K562 (cell line): ENCODE measurements around the gene ETHE1. TPM values are rescaled to one million over a fixed set of nuclear protein-coding genes. Genes with fewer than 3 reads are reported as not detected.

Experiments used
- ATAC-seq: fragments of 200-7000 bp; cut with Tn5 transposase; 3 replicates; pipeline ENCODE4 v1.9.1; 2020; ENCODE audit warnings: moderate library complexity
- BruUV-seq: library from RNA; stranded (reverse); fragments of 400-500 nt; replicated peaks from 2 replicates; lab custom pipeline; 2021; lab: Mats Ljungman, UMichigan
- CTCF ChIA-PET: fragments of 300-600 bp; formaldehyde crosslinking; extraction: SDS; loops from one replicate; lab custom pipeline; 2021; ENCODE audit warnings: low intra/inter-chr PET ratio; lab: Yijun Ruan, JAX
- POLR2A ChIA-PET: fragments of 300-600, 350-650 bp; sonication (Branson Sonifier 250); formaldehyde crosslinking; extraction: SDS; loops from one replicate; lab custom pipeline; 2021; ENCODE audit warnings: antibody characterized with exemption, inconsistent platforms; lab: Yijun Ruan, JAX
- DNase-seq, 4 experiments: peaks; one replicate each; pipeline versions ENCODE4 v3.0.0 to v3.0.0-alpha.2; 2011 to 2018; ENCODE audit warnings: low spot score in 3 of 4, mixed read lengths in 3 of 4; ENCODE audit errors: extremely low read depth in 1 of 4
- FAIRE-seq: peaks from 2 replicates; lab custom pipeline; 2011; peaks lifted over from hg19 to GRCh38; lab: Jason Lieb, UNC
- H2AFZ ChIP-seq: 2 replicates; pipeline ENCODE4 v1.6.0; 2011; ENCODE audit warnings: low read depth, low read length, control low read depth, inconsistent platforms
- H3K27ac ChIP-seq: fragments of 200-600 bp; 3 replicates; pipeline ENCODE4 v1.8.0; 2011; ENCODE audit warnings: low read depth, mild to moderate bottlenecking, control low read depth, inconsistent platforms, low read length, moderate library complexity, mixed read lengths; ENCODE audit errors: extremely low read depth
- H3K27me3 ChIP-seq, 2 experiments: fragments of 300-600 bp in 1 of 2; 2 replicates in 1 of 2; 3 replicates in 1 of 2; pipeline versions ENCODE4 v1.6.0 to v1.8.0; 2011; ENCODE audit warnings: inconsistent platforms in 2 of 2, low read length in 2 of 2, mild to moderate bottlenecking in 1 of 2, mixed read lengths in 1 of 2, moderate library complexity in 1 of 2; ENCODE audit not compliant: control insufficient read depth in 2 of 2, insufficient read depth in 2 of 2
- H3K36me3 ChIP-seq: fragments of 300-600 bp; 3 replicates; pipeline ENCODE4 v1.8.0; 2011; ENCODE audit warnings: mild to moderate bottlenecking, low read length, inconsistent platforms; ENCODE audit not compliant: control insufficient read depth, insufficient read depth
- H3K4me1 ChIP-seq, 2 experiments: fragments of 200-600 bp in 1 of 2; replicated peaks in 1 of 2; 2 replicates in 1 of 2; 3 replicates in 1 of 2; pipeline versions ENCODE4 v1.5.1 to v1.8.0; 2011; ENCODE audit warnings: inconsistent platforms in 2 of 2, low read length in 2 of 2, mild to moderate bottlenecking in 1 of 2, mixed read lengths in 1 of 2, moderate library complexity in 1 of 2; ENCODE audit not compliant: control insufficient read depth in 2 of 2, insufficient read depth in 2 of 2
- H3K4me2 ChIP-seq: 2 replicates; pipeline ENCODE4 v1.6.1; 2011; ENCODE audit warnings: low read length, control low read depth, inconsistent platforms, mixed read lengths; ENCODE audit not compliant: insufficient read depth
- H3K4me3 ChIP-seq: fragments of 200-600 bp; sonication (generic), shearing (Covaris generic); 2 replicates; pipeline ENCODE4 v1.5.1; 2016; ENCODE audit warnings: control low read depth, inconsistent platforms
- H3K79me2 ChIP-seq: fragments of 200-600 bp; 3 replicates; pipeline ENCODE4 v1.8.0; 2011; ENCODE audit warnings: low read length, inconsistent platforms; ENCODE audit not compliant: control insufficient read depth, insufficient read depth
- H3K9ac ChIP-seq, 2 experiments: 2 replicates each; pipeline versions ENCODE4 v1.6.0 to v1.6.1; 2011; ENCODE audit warnings: low read depth in 2 of 2, low read length in 2 of 2, control low read depth in 1 of 2, inconsistent platforms in 1 of 2, mild to moderate bottlenecking in 1 of 2, mixed read lengths in 1 of 2; ENCODE audit not compliant: insufficient read depth in 1 of 2
- H3K9me1 ChIP-seq: one replicate; pipeline ENCODE4 v1.6.0; 2011; ENCODE audit warnings: inconsistent platforms, mild to moderate bottlenecking, low read length, moderate library complexity; ENCODE audit not compliant: control insufficient read depth, insufficient read depth
- H3K9me3 ChIP-seq: replicated peaks from 2 replicates; pipeline ENCODE4 v1.5.1; 2011; ENCODE audit warnings: low read depth, low read length, inconsistent platforms; ENCODE audit not compliant: control insufficient read depth, insufficient read depth
- H4K20me1 ChIP-seq: replicated peaks from 2 replicates; pipeline ENCODE4 v1.6.1; 2011; ENCODE audit warnings: low read length, inconsistent platforms, mixed read lengths; ENCODE audit not compliant: control insufficient read depth, insufficient read depth
- ATF1 ChIP-seq, 2 experiments: fragments of 450-650 bp in 1 of 2; IDR thresholded peaks; 2 replicates each; pipeline ENCODE4 v1.6.1; 2016; ENCODE audit warnings: missing compliant biosample characterization in 1 of 2, missing genetic modification characterization in 1 of 2
- CREB1 ChIP-seq, 2 experiments: sonication (generic) in 1 of 2; formaldehyde crosslinking in 1 of 2; IDR thresholded peaks; 2 replicates each; pipeline versions ENCODE4 v1.6.1 to v1.8.0; 2012 to 2022; ENCODE audit warnings: inconsistent platforms in 1 of 2, mild to moderate bottlenecking in 1 of 2, missing genetic modification reagents in 1 of 2, moderate library complexity in 1 of 2
- DDX20 ChIP-seq: fragments of 450-650 bp; IDR thresholded peaks from 2 replicates; pipeline ENCODE4 v1.6.1; 2016; ENCODE audit warnings: missing genetic modification characterization, low read depth, mild to moderate bottlenecking, missing compliant biosample characterization, moderate library complexity
- JUN ChIP-seq, 2 experiments: sonication (generic) in 1 of 2; formaldehyde crosslinking in 1 of 2; IDR thresholded peaks; 2 replicates each; pipeline versions ENCODE4 v1.6.1 to v1.8.0; 2012 to 2022; ENCODE audit warnings: borderline replicate concordance in 2 of 2, mild to moderate bottlenecking in 2 of 2, improper control_type of control experiment in 1 of 2, low read depth in 1 of 2, low read length in 1 of 2, missing genetic modification reagents in 1 of 2
- JUNB ChIP-seq: fragments of 450-650 bp; formaldehyde crosslinking; conservative IDR thresholded peaks from 2 replicates; pipeline ENCODE4 v1.4.0; 2020; ENCODE audit warnings: mild to moderate bottlenecking
- KHSRP ChIP-seq: fragments of 450-650 bp; IDR thresholded peaks from 2 replicates; pipeline ENCODE4 v1.6.1; 2017
- PKNOX1 ChIP-seq: fragments of 450-650 bp; IDR thresholded peaks from 2 replicates; pipeline ENCODE4 v1.6.1; 2016
- SMAD4 ChIP-seq: fragments of 250-450 bp; sonication (Bioruptor Pico); conservative IDR thresholded peaks from 2 replicates; pipeline ENCODE4 v1.8.0; 2021; ENCODE audit warnings: inconsistent platforms, mild to moderate bottlenecking, moderate library complexity
- ZC3H11A ChIP-seq: IDR thresholded peaks from 2 replicates; pipeline ENCODE4 v1.6.1; 2012; ENCODE audit warnings: low read depth, low read length, improper control_type of control experiment
- ZNF384 ChIP-seq: IDR thresholded peaks from 2 replicates; pipeline ENCODE4 v1.6.1; 2012; ENCODE audit warnings: low read depth, low read length, improper control_type of control experiment
- WGBS: fragments of 100-300 bp; shearing (Covaris generic); methylation state at CpG from one replicate; pipeline ENCODE4 v1.1.6; 2016; ENCODE audit warnings: low coverage, mixed read lengths; ENCODE audit not compliant: insufficient coverage; ENCODE audit errors: missing lambda C conversion rate; 5-methylcytosine and 5-hydroxymethylcytosine counted together
- in situ Hi-C: fragments of 300-500 bp; cut with MboI; formaldehyde crosslinking; loops from 4 replicates; pipeline ENCODE4 v1.15.0; 2018; ENCODE audit warnings: inconsistent platforms, mixed read lengths
- intact Hi-C: fragments of 100-400 bp; cut with micrococcal nuclease; formaldehyde crosslinking; loops from 2 replicates; pipeline ENCODE4 v1.14.2; 2022
- polyA plus RNA-seq, 8 experiments: library from polyadenylated mRNA; depleted of rRNA in 4 of 8; stranded (reverse) in 5 of 8; unstranded in 3 of 8; fragments of >200 nt; fragmentation: Nextera tagmentation in 2 of 8; fragmentation: Illumina TruSeq in 1 of 8; extraction: Ambion mirVana in 2 of 8; extraction: Trizol in 1 of 8; gene quantifications; 2 replicates each; pipeline versions ENCODE4 v1.2.1 to v1.2.3, GENCODE V29; 2011 to 2014; ENCODE audit warnings: inconsistent platforms in 1 of 8, missing spikeins in 1 of 8
- total RNA-seq, 7 experiments: library from RNA; depleted of rRNA in 6 of 7; stranded (reverse); fragments of >200 nt in 6 of 7; fragmentation: Illumina TruSeq in 2 of 7; extraction: Trizol in 2 of 7; gene quantifications; 2 replicates each; pipeline versions ENCODE4 v1.2.1 to v1.2.3, GENCODE V29; 2011 to 2021; ENCODE audit warnings: low replicate concordance in 1 of 7
- TF ChIP-seq, protein P1 (sequence below), 2 experiments: fragments of 450-650 bp in 1 of 2; sonication (generic) in 1 of 2; formaldehyde crosslinking in 1 of 2; IDR thresholded peaks in 1 of 2; conservative IDR thresholded peaks in 1 of 2; 2 replicates each; pipeline versions ENCODE4 v1.6.1 to v1.8.1; 2016 to 2023; ENCODE audit warnings: mild to moderate bottlenecking in 2 of 2, moderate library complexity in 2 of 2, inconsistent platforms in 1 of 2, missing genetic modification reagents in 1 of 2

Gene ETHE1
- total and polyA plus RNA-seq, 9 of the 15 experiments (the other 6 are each of a cell fraction or from before 2014, with no cell fraction given), result 2.9 to 21.0 (median 10.2) TPM

DNA sequence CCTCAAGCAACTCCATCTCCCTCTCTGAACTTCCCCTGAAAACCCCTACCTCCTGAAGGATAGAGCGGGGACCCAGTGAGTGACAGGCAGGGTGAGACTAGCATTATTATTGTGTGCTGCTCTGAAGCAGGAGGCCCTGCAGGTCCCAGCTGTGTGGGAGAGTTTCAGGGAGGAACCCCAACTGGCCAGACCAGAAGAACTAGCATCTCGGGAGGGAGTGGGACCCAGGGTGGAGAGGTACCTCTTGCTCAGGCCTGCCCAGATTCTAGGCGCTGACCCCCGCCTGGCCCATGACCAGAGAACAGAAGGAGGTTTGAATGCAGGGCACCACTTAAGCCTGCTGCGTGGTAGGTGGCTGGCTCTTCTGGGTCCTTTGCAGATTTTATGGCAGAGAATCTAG is 55.9 kb downstream of the ETHE1 start:
- H3K9me1 ChIP-seq, result no peaks in the 10 kb centered on the region
- CTCF ChIA-PET, result no interaction called here
- FAIRE-seq, result no peak

GRCh38 chr19:43470288-43470687 is 56.7 kb downstream of the ETHE1 start:
- DNase-seq (no peak), ATAC-seq (no peak), FAIRE-seq (no peak)
- Histone ChIP-seq H3K36me3 (no peaks in the 10 kb centered on the region), H3K27me3 (no peaks in the 10 kb centered on the region), H3K9ac (no peak overlapping the region), H3K9me3 (no peaks in the 10 kb centered on the region), H3K4me3 (no peak overlapping the region), H2AFZ (0 out of 2 replicates have a peak overlapping the region, but pooled peaks have one; percentile 11), H4K20me1 (0 out of 2 replicates have a peak, but pooled peaks cover 3% of the 10 kb centered on the region), H3K79me2 (no peaks in the 10 kb centered on the region), H3K4me1 (peaks cover 10 to 17% of the 10 kb centered on the region in 2 experiments), H3K9me1 (no peaks in the 10 kb centered on the region), H3K4me2 (no peak overlapping the region), H3K27ac (no peak overlapping the region)
- no TSS peak for BruUV-seq
- ChIA-PET CTCF (no interaction called here), POLR2A (no interaction called here)
- intact Hi-C loops (no loop called here), in situ Hi-C loops (no loop called here)
- WGBS, result 10% methylated on average over 9 of the region's 10 CpGs
- TF ChIP-seq ZC3H11A (no peak), CREB1 (IDR thresholded peaks at IDR 0.05) (0 out of 2 replicates have a peak, but pooled peaks have one; percentile 39), CREB1 (CRISPR knock-in tag; IDR thresholded peaks at IDR 0.05) (0 out of 2 replicates have a peak, but pooled peaks have one; percentile 18), JUN (IDR thresholded peaks at IDR 0.05; ENCODE audit: borderline replicate concordance, low read depth, low read length) (peak; percentile 64; the same call in 1 of the 2 replicates), JUN (CRISPR knock-in tag; IDR thresholded peaks at IDR 0.05; ENCODE audit: borderline replicate concordance) (no peak), KHSRP (no peak), ZNF384 (no peak), ATF1 (CRISPR knock-in tag; IDR thresholded peaks at IDR 0.05) (no peak), ATF1 (tag; IDR thresholded peaks at IDR 0.05) (0 out of 2 replicates have a peak, but pooled peaks have one; percentile 20)
- TF ChIP-seq, protein P1, sequence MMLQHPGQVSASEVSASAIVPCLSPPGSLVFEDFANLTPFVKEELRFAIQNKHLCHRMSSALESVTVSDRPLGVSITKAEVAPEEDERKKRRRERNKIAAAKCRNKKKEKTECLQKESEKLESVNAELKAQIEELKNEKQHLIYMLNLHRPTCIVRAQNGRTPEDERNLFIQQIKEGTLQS (IDR thresholded peaks at IDR 0.05), result peak; percentile 64
- TF ChIP-seq, protein P1 (CRISPR knock-in tag; conservative IDR thresholded peaks at IDR 0.05), result no peak

More for the DNA sequence above, 55.9 kb downstream of the ETHE1 start:
- Histone ChIP-seq H3K27ac (no peak overlapping the region), H3K4me1 (peaks cover 7 to 20% of the 10 kb centered on the region in 2 experiments), H3K36me3 (no peaks in the 10 kb centered on the region), H2AFZ (no peak overlapping the region), H3K9me3 (no peaks in the 10 kb centered on the region), H3K79me2 (no peaks in the 10 kb centered on the region), H3K4me3 (no peak overlapping the region), H3K27me3 (no peaks in the 10 kb centered on the region), H3K9ac (peak overlapping the region in 1 of 2 experiments; percentile 61; a peak in 1 of 4 replicates), H3K4me2 (no peak overlapping the region), H4K20me1 (0 out of 2 replicates have a peak, but pooled peaks cover 3% of the 10 kb centered on the region)
- intact Hi-C loops, result no loop called here
- 43% methylated on average over 5 of the region's 5 CpGs for WGBS
- BruUV-seq, result no TSS peak
- ATAC-seq, result no peak
- DNase-seq, result no peak
- in situ Hi-C loops, result no loop called here
- POLR2A ChIA-PET, result no interaction called here
- TF ChIP-seq SMAD4, result no peak
- no peak for TF ChIP-seq JUNB (CRISPR knock-in tag)
- TF ChIP-seq DDX20 (tag), result no peak
- TF ChIP-seq PKNOX1, result 0 out of 2 replicates have a peak, but pooled peaks have one; percentile 27
